C4-2B (cell line): ENCODE measurements around the gene MESP1.

Experiments
- ZFX ChIP-seq: fragments of 450-650 bp; IDR thresholded peaks from 2 replicates; pipeline ENCODE4 v1.6.1; 2017
- TF ChIP-seq, protein P1 (sequence below): fragments of 450-650 bp; conservative IDR thresholded peaks from 2 replicates; pipeline ENCODE4 v1.5.1; 2017; ENCODE audit warnings: mild to moderate bottlenecking

GRCh38 chr15:89777073-89777751, 26.2 kb upstream of the MESP1 start:
- TF ChIP-seq, protein P1, sequence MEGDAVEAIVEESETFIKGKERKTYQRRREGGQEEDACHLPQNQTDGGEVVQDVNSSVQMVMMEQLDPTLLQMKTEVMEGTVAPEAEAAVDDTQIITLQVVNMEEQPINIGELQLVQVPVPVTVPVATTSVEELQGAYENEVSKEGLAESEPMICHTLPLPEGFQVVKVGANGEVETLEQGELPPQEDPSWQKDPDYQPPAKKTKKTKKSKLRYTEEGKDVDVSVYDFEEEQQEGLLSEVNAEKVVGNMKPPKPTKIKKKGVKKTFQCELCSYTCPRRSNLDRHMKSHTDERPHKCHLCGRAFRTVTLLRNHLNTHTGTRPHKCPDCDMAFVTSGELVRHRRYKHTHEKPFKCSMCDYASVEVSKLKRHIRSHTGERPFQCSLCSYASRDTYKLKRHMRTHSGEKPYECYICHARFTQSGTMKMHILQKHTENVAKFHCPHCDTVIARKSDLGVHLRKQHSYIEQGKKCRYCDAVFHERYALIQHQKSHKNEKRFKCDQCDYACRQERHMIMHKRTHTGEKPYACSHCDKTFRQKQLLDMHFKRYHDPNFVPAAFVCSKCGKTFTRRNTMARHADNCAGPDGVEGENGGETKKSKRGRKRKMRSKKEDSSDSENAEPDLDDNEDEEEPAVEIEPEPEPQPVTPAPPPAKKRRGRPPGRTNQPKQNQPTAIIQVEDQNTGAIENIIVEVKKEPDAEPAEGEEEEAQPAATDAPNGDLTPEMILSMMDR: no peak
- TF ChIP-seq ZFX: no peak
